LHCN-M2 (cell line): ENCODE results near the gene TAF11L11. TPM values are rescaled to one million over a fixed set of nuclear protein-coding genes. Genes with fewer than 3 reads are reported as not detected.
"Not testable (repeated sequence)": the region's sequence is repeated elsewhere in the genome, so short reads cannot be mapped to it uniquely, and the experiment has no call there.

Source experiments
- DNase-seq: peaks from one replicate; pipeline ENCODE4 v3.0.0-alpha.2; 2012; ENCODE audit warnings: low read depth
- polyA plus RNA-seq: library from polyadenylated mRNA; unstranded; fragments of >200 nt; gene quantifications from one replicate; pipeline ENCODE4 v1.2.1, GENCODE V29; 2012; ENCODE audit warnings: missing spikeins
- total RNA-seq: library from RNA; depleted of rRNA; stranded (reverse); fragments of >200 nt; gene quantifications from 2 replicates; pipeline ENCODE4 v1.2.3, GENCODE V29; 2014; rRNA removed

TAF11L11 gene
- total RNA-seq, result not detected in 2 replicates
- polyA plus RNA-seq, result not detected

- not testable (repeated sequence) for DNase-seq
These were observed at the start of gene TAF11L11 for GRCh38 chr5:17603880-17604279. Gene TAF11L11, plus strand, starts transcription at chr5:17604183.

GRCh38 chr5:17585658-17586057 lies 18.3 kb upstream of the TAF11L11 start, which contains the start of gene TAF11L7:
Gene TAF11L7, minus strand, starts transcription at chr5:17585758.
- not testable (repeated sequence) for DNase-seq

- not testable (repeated sequence) for DNase-seq
These were observed 13.1 kb upstream of the TAF11L11 start, which contains the start of gene TAF11L8 for GRCh38 chr5:17590860-17591259. Gene TAF11L8, minus strand, starts transcription at chr5:17590960.

- DNase-seq, result not testable (repeated sequence)
These were observed 9.7 kb upstream of the TAF11L11 start, which contains the start of gene TAF11L9 for GRCh38 chr5:17594255-17594654. Gene TAF11L9, minus strand, starts transcription at chr5:17594394.

DNA sequence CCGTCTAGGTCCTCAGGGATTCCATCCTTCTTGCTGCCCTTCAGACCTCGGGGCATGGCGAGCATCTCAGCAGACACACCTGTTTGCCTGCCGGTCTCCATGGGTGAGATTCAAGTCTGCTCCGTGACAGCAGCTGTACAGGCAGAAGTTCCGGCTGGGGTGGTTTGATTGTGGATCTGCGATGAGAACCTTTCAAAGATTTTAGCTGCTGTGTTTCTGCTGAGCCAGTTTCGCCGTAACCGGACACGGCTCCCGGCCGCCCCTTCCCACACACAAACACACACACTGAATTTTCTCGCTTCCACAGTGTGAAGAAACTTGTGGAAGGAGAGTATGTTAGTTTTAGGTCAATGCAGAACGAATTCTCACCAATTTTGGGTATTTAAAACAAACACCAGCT lies 6.3 kb upstream of the TAF11L11 start, which contains the start of gene TAF11L10:
TAF11L10 (minus strand) TSS at position 101 of the 400 bp plus-strand sequence.
- not testable (repeated sequence) for DNase-seq

DNA sequence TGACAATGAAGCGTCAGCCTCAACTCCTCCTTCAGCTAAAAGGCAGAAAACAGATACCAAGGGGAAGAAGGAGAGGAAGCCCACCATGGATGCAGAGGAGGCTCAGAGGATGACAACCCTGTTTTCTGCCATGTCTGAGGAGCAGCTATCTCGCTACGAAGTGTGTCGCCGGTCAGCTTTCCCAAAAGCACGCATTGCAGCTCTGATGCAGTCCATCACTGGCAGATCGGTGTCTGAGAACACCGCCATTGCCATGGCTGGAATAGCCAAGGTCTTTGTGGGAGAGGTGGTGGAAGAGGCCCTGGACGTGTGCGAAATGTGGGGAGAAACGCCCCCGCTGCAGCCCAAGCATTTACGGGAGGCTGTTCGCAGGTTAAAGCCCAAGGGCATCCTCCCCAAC lies 968 bp downstream of the TAF11L11 start:
- no peak for DNase-seq

GRCh38 chr5:17607461-17607860 lies 3.5 kb downstream of the TAF11L11 start:
- not testable (repeated sequence) for DNase-seq

- DNase-seq, result not testable (repeated sequence)
These were observed 6.1 kb downstream of the TAF11L11 start, which contains the start of gene TAF11L12 for GRCh38 chr5:17610092-17610491. Gene TAF11L12, plus strand, starts transcription at chr5:17610392.

DNA sequence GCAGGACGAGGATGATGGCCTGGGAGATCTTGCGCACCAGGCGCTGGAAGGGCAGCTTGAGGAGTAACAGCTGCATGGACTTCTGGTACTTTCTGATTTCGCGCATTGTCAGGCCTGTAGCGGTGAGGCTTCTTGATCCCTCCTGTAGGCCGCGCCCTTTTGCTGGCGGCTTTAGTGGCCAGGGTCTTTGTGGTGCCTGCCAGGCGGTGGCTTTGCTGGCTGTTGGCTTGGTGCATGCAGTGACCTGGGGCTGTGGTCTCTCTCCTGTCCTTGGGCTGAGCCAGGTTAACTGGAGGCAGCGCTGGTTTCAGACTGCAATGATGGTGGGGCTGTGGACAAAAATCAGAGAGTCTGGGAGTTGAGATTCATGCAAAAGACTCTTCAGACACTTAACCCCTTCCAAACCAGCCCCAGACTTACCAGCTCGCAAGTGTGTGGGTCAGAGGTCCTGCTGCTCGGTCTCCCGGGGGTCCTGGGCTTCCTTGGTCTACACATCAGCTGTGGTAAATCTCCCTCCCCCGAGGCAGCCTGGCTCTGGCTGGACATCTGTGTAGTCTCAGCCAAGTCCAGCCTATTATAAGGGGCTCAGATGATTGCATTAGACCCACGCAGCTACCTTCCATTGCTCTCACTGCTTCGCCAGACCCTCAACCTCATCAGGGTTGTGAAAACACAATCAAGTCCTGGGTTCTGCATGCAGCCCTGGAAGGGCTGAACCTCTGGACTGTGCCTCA lies 11.1 kb downstream of the TAF11L11 start:
- DNase-seq, result no peak

DNA sequence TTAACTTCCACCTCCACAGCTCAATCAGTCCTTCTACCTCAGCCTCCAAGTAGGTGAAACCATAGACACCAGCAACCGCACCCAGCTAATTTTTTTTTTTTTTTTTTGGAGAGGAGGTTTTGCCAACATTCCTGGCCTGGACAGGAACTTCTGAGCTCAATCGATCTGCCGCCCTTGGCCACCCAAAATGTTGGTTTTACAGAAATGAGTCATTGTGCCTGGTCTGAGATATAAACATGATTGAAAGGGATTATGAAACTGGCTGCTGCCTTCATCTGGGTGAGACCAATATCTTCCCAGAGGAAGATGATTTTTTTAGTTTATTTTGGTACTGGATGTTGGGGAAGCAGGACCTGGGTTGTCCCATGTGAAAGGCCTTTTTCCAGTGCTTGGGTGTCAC lies 15.4 kb downstream of the TAF11L11 start:
- no peak for DNase-seq

GRCh38 chr5:17620627-17621026 lies 16.6 kb downstream of the TAF11L11 start:
- no peak for DNase-seq

- no peak for DNase-seq
These were observed 21.7 kb downstream of the TAF11L11 start for GRCh38 chr5:17625686-17626085.

DNA sequence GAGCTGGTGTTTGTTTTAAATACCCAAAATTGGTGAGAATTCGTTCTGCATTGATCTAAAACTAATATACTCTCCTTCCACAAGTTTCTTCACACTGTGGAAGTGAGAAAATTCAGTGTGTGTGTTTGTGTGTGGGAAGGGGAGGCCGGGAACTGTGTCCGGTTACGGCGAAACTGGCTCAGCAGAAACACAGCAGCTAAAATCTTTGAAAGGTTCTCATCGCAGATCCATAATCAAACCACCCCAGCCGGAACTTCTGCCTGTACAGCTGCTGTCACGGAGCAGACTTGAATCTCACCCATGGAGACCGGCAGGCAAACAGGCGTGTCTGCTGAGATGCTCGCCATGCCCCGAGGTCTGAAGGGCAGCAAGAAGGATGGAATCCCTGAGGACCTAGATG lies 27.8 kb downstream of the TAF11L11 start, which contains the start of gene TAF11L13:
TAF11L13 (plus strand) TSS at position 301 of the 400 bp plus-strand sequence.
- not testable (repeated sequence) for DNase-seq

DNA sequence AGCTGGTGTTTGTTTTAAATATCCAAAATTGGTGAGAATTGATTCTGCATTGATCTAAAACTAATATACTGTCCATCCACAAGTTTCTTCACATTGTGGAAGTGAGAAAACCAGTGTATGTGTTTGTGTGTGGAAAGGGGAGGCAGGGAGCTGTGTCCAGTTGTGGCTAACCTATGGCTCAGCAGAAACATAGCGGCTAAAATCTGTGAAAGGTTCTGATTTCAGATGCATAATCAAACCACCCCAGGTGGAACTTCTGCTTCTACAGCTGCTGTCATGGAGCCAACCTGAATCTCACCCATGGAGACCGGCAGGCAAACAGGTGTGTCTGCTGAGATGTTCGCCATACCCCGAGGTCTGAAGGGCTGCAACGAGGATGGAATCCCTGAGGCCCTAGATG lies 30.2 kb downstream of the TAF11L11 start, which contains the start of gene TAF11L14:
TAF11L14 (plus strand) TSS at position 301 of the 400 bp plus-strand sequence.
- DNase-seq, result no peak

GRCh38 chr5:17649232-17649631 lies 45.2 kb downstream of the TAF11L11 start:
- not testable (repeated sequence) for DNase-seq

DNA sequence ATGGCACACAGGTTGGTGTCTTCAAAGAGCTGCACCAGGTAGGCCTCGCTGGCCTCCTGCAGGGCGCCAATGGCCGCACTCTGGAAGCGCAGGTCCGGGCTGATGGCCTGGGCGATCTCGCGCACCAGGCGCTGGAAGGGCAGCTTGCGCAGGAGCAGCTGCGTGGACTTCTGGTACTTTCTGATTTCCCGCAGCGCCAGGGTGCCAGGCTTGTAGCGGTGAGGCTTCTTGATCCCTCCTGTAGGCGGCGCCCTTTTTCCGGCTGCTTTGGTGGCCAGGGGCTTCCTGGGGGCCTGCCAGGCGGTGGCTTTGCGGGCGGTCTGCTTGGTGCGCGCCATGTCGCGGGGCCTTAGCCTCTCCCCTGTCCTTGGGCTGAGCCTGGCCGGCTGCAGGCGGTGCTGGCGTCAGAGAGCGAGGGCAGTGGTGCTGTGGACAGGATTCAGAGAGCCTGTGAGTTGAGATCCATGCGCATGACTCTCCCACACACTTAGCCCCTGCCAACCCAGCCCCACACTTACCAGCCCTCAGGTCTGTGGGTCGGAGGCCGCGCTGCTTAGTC lies 51.3 kb downstream of the TAF11L11 start:
- DNase-seq, result not testable (repeated sequence)

Other genes with a start within 250 kb of the TAF11L11 start
- gene TAF11L2, start 106.0 kb upstream of the TAF11L11 start, total RNA-seq, result not detected in 2 replicates
- not detected in 2 replicates for gene TAF11L3, start 85.8 kb upstream of the TAF11L11 start, total RNA-seq
- not detected in 2 replicates for gene TAF11L4, start 82.4 kb upstream of the TAF11L11 start, total RNA-seq
- not detected in 2 replicates for gene TAF11L5, start 78.9 kb upstream of the TAF11L11 start, total RNA-seq
- not detected in 2 replicates for gene TAF11L6, start 75.5 kb upstream of the TAF11L11 start, total RNA-seq
- not detected in 2 replicates for gene TAF11L7, start 18.4 kb upstream of the TAF11L11 start, total RNA-seq
- not detected in 2 replicates for gene TAF11L8, start 13.2 kb upstream of the TAF11L11 start, total RNA-seq
- gene TAF11L9, start 9.8 kb upstream of the TAF11L11 start, total RNA-seq, result not detected in 2 replicates
- gene TAF11L10, start 6.4 kb upstream of the TAF11L11 start, total RNA-seq, result not detected in 2 replicates
- not detected in 2 replicates for gene TAF11L12, start 6.2 kb downstream of the TAF11L11 start, total RNA-seq
- gene TAF11L13, start 27.9 kb downstream of the TAF11L11 start, total RNA-seq, result not detected in 2 replicates
- not detected in 2 replicates for gene TAF11L14, start 30.3 kb downstream of the TAF11L11 start, total RNA-seq